Activated naive CD4-positive, alpha-beta T cell treated with anti-CD3 and anti-CD28 coated beads, Interleukin-2, amount 10 ng/mL, durations not matched to agents 7 days and 5 days (primary cell): ENCODE data around the gene TRIM46.
A peak's percentile ranks its signal among the peaks of the same experiment; 100 is the strongest.
"Not testable (repeated sequence)": the region's sequence is repeated elsewhere in the genome, so short reads cannot be mapped to it uniquely, and the experiment has no call there.

Source experiments
- CTCF ChIA-PET: fragments of 350-600 bp; sonication (Branson Sonifier 250); formaldehyde crosslinking; loops from one replicate; lab custom pipeline; 2021; ENCODE audit warnings: antibody characterized with exemption; lab: Charles Lee
- DNase-seq: peaks from one replicate; pipeline ENCODE4 v3.0.0-alpha.2; 2020
- H3K27ac Mint-ChIP-seq: one replicate; pipeline ENCODE4 v1.8.0; 2021; ENCODE audit warnings: mild to moderate bottlenecking, moderate library complexity, mixed read lengths
- H3K27me3 Mint-ChIP-seq: one replicate; pipeline ENCODE4 v1.8.0; 2021; ENCODE audit warnings: mild to moderate bottlenecking, mixed read lengths
- H3K36me3 Mint-ChIP-seq: one replicate; pipeline ENCODE4 v1.8.0; 2021; ENCODE audit warnings: mixed read lengths
- H3K4me1 Mint-ChIP-seq: one replicate; pipeline ENCODE4 v1.8.0; 2021; ENCODE audit warnings: mixed read lengths
- H3K4me3 Mint-ChIP-seq: one replicate; pipeline ENCODE4 v1.8.0; 2021; ENCODE audit warnings: mild to moderate bottlenecking, moderate library complexity, mixed read lengths
- H3K9me3 Mint-ChIP-seq: one replicate; pipeline ENCODE4 v1.8.0; 2021; ENCODE audit warnings: mixed read lengths

The TRIM46 gene

DNA sequence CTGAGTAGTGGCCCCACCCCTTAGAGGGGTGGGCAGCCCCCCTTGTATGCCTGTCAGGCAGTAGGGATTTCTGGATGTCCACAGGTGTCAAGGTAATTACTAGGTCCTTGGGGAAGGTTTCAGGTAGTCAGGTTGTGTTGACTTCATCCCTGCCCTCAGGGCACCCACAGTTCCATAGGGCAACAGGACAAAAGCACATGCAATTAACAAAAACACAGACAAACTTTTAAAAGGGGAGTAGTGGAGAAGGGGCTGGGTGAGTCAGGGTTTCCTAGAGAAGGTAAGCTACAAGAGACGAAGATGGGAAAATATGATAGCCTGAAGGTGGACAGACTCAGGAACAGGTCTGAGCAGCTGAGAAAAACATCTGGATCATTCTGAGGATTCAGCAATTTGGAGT is 14.7 kb upstream of the TRIM46 start:
- H3K36me3 Mint-ChIP-seq: no peaks in the 10 kb centered on the region
- no peak overlapping the region for H3K27ac Mint-ChIP-seq
- CTCF ChIA-PET: no interaction called here

DNA sequence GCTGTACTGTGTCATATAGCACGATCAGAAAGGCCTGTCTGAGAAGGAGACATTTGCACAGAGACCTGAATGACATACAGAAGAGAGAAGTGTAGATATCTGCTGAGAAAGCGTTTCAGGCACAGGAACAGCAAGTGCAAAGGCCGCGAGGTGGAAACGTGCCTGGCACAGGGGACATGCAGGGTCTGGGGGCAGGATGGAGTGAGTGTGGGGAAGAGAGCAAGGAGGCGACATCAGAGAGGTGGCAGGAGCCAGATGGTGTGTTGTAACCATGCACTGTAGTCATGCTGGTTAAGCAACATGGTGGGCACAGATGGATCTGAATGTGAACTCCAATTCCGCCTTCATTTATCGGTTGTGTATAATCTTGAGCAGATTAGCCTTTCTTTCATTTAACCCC is 13.5 kb upstream of the TRIM46 start:
- H3K27me3 Mint-ChIP-seq: peaks cover 14% of the 10 kb centered on the region

More for the DNA sequence above, 14.7 kb upstream of the TRIM46 start:
- H3K4me3 Mint-ChIP-seq: no peak overlapping the region
- no peaks in the 10 kb centered on the region for H3K4me1 Mint-ChIP-seq
- no peak for DNase-seq
- no peaks in the 10 kb centered on the region for H3K9me3 Mint-ChIP-seq
- peaks cover 19% of the 10 kb centered on the region for H3K27me3 Mint-ChIP-seq

GRCh38 chr1:155162631-155163030 is 11.0 kb upstream of the TRIM46 start:
- not testable (repeated sequence) for H3K36me3 Mint-ChIP-seq, H3K9me3 Mint-ChIP-seq, DNase-seq, H3K27ac Mint-ChIP-seq, H3K4me1 Mint-ChIP-seq, H3K4me3 Mint-ChIP-seq
- CTCF ChIA-PET: interaction anchor here (1.2 to 13.8 kb wide), 2 partner anchors 10 to 72 kb away, joined by 4 to 226 read pairs; partner anchors contain the start of gene KRTCAP2
- H3K27me3 Mint-ChIP-seq: peaks cover 31% of the 10 kb centered on the region

More for the DNA sequence above, 13.5 kb upstream of the TRIM46 start:
- no peaks in the 10 kb centered on the region for H3K9me3 Mint-ChIP-seq
- no peak overlapping the region for H3K27ac Mint-ChIP-seq
- CTCF ChIA-PET: no interaction called here
- no peak overlapping the region for H3K4me3 Mint-ChIP-seq
- no peaks in the 10 kb centered on the region for H3K36me3 Mint-ChIP-seq
- no peaks in the 10 kb centered on the region for H3K4me1 Mint-ChIP-seq
- no peak for DNase-seq

GRCh38 chr1:155163785-155164184 is 9.9 kb upstream of the TRIM46 start:
- not testable (repeated sequence) for H3K9me3 Mint-ChIP-seq, DNase-seq, H3K27ac Mint-ChIP-seq, H3K4me3 Mint-ChIP-seq, H3K36me3 Mint-ChIP-seq
- peaks cover 15% of the 10 kb centered on the region for H3K4me1 Mint-ChIP-seq
- peaks cover 33% of the 10 kb centered on the region for H3K27me3 Mint-ChIP-seq
- CTCF ChIA-PET: interaction anchor here (1.1 to 13.8 kb wide), 4 partner anchors 9 to 74 kb away, joined by 3 to 226 read pairs (median 4); partner anchors contain the start of gene KRTCAP2

GRCh38 chr1:155164625-155165024 is 9.0 kb upstream of the TRIM46 start:
- H3K27ac Mint-ChIP-seq, DNase-seq, H3K4me3 Mint-ChIP-seq, H3K9me3 Mint-ChIP-seq, H3K36me3 Mint-ChIP-seq: not testable (repeated sequence)
- CTCF ChIA-PET: interaction anchor here (1.1 to 13.8 kb wide), 3 partner anchors 8 to 74 kb away, joined by 3 to 226 read pairs (median 3); partner anchors contain the start of gene KRTCAP2
- Mint-ChIP-seq H3K4me1 (peaks cover 15% of the 10 kb centered on the region), H3K27me3 (peaks cover 25% of the 10 kb centered on the region)

DNA sequence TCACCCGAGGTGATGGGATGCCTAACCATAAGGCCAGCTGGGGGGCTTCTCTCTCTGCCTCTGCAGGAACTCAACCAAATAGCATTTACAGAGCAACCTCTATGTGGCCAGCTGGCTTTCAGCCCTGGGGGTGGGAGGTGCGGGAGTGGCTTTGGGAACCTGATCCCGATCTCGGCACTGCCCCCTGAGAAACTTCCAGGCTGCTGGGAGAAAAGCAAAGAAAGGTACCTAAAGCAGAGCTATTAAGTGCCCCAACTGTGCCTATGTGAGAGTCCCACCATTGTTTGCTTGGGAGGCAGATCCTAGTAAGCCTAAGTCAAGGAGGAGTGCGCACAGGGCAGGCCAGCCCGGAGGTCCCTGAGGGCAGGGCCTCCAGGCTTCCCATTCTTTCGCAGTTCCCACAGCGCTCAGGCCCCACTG is 7.6 kb upstream of the TRIM46 start:
- Mint-ChIP-seq H3K27me3 (peaks cover 21% of the 10 kb centered on the region), H3K36me3 (peaks cover 15% of the 10 kb centered on the region), H3K4me1 (peaks cover 17% of the 10 kb centered on the region), H3K9me3 (no peaks in the 10 kb centered on the region), H3K27ac (no peak overlapping the region), H3K4me3 (no peak overlapping the region)
- CTCF ChIA-PET: interaction anchor here (0.8 to 13.8 kb wide), 6 partner anchors 20 to 80 kb away, joined by 3 to 226 read pairs (median 19); partner anchors contain the start of gene SLC50A1
- DNase-seq: no peak

GRCh38 chr1:155166471-155167165 is 7.0 kb upstream of the TRIM46 start:
- no peaks in the 10 kb centered on the region for H3K9me3 Mint-ChIP-seq
- H3K36me3 Mint-ChIP-seq: peaks cover 18% of the 10 kb centered on the region
- peaks cover 23% of the 10 kb centered on the region for H3K4me1 Mint-ChIP-seq
- H3K27ac Mint-ChIP-seq: no peak overlapping the region
- CTCF ChIA-PET: interaction anchor here (0.8 to 13.8 kb wide), 13 partner anchors 20 to 122 kb away, joined by 3 to 226 read pairs (median 7); partner anchors contain the start of gene SLC50A1
- peaks cover 21% of the 10 kb centered on the region for H3K27me3 Mint-ChIP-seq
- no peak for DNase-seq
- no peak overlapping the region for H3K4me3 Mint-ChIP-seq

DNA sequence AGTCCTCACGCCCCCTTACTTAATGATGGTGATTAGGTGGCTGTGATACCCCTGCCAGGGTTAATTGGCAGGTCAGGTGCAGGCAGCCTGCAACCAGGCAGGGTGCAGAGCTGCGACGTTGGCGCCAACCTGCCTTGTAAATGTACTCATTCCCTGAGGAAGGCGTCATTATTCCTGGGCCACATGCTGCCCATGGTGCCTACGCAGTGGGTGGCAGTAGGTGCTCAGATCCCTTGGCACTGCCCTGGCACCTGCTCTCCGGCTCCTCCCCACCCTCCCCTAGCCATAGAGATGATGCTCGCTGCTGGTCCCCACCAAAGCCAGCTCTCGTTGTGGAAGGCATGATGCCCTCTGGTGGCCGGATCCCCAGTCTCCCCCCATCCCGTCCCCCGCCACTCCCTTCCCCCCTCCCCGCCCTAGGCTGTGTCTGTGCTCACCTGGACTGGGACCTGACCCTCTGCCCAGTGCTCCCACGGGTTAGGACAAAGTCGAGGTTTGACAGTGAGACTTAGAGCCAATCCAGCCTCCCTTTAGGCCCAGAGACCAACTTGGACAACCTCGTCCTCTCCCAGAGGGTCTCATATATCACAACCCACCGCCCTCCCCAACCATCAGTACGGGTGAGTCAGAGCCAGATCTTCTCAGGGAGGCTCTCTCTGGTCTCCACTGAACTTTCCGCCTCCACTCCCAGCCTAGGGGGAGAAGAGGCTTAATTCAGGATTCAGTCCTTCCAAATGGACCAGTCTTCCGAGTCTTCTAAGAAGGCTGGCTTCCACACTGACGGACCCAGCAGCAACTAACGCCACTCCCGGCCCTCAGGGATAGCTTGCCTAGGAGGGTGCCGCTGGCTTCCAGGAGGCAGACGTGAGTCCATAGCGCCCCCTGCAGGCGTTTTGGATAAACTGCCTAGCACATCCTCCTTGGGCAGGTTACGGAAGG is 6.2 kb upstream of the TRIM46 start:
- peaks cover 21% of the 10 kb centered on the region for H3K27me3 Mint-ChIP-seq
- CTCF ChIA-PET: interaction anchor here (0.6 to 13.8 kb wide), 22 partner anchors 13 to 658 kb away, joined by 3 to 226 read pairs (median 4); partner anchors contain the start of genes EFNA3 and SLC50A1
- H3K27ac Mint-ChIP-seq: no peak overlapping the region
- no peaks in the 10 kb centered on the region for H3K9me3 Mint-ChIP-seq
- DNase-seq: peak; percentile 93
- H3K4me3 Mint-ChIP-seq: peak overlapping the region; percentile 12
- H3K36me3 Mint-ChIP-seq: peaks cover 24% of the 10 kb centered on the region
- H3K4me1 Mint-ChIP-seq: peaks cover 31% of the 10 kb centered on the region

DNA sequence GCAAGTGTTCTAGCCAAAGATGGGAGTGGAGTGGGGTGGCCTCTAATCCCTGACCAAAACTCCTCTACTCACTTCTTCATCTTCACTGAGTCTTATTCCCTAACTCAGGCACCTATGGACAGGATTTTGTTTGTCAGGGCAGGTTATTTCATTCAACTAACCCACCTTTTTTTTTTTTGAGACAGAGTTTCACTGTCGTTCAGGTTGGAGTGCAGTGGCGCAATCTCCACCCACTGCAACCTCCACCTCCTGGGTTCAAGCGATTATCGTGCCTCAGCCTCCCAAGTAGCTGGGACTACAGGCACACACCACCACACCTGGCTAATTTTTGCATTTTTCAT is 5.6 kb upstream of the TRIM46 start:
- peaks cover 34% of the 10 kb centered on the region for H3K4me1 Mint-ChIP-seq
- H3K27me3 Mint-ChIP-seq: peaks cover 22% of the 10 kb centered on the region
- H3K36me3 Mint-ChIP-seq: peaks cover 26% of the 10 kb centered on the region
- H3K9me3 Mint-ChIP-seq, DNase-seq, H3K4me3 Mint-ChIP-seq, H3K27ac Mint-ChIP-seq: not testable (repeated sequence)
- CTCF ChIA-PET: interaction anchor here (0.8 to 13.8 kb wide), 18 partner anchors 14 to 123 kb away, joined by 3 to 226 read pairs (median 5); partner anchors contain the start of gene EFNA3

DNA sequence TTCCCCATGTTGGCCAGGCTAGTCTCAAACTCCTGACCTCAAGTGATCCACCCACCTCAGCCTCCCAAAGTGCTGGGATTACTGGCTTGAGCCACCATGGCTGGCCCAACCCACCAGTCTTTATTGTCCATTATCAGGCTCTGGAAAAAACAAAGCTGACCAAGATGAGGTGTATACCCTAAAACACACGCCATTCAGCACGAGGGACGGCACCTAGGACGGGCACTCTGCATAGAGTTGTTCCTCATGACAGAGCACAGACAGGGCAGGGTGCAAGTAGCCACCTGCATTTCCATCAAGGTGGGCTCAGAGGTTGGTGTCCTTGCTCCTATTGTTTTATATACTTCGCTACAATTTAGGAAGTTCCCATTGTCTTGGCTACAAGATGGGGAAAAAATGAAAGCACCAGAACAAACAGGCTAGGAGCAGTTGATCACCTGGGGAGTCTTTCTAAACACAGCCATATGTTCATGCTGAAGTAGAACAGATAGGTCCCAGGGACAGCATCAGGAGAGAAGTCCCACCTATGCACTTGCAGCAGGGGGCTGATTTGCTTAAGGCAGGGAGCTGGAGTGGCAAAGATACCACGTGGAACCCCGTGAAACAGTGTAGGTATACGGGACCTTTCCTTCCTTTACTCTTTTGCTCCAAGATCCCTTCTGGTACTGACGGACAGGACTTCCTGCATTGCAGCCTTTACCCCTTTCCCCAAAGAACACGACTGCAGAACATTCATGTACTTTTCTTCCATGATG is 5.0 kb upstream of the TRIM46 start:
- CTCF ChIA-PET: interaction anchor here (0.9 to 13.8 kb wide), 15 partner anchors 15 to 123 kb away, joined by 3 to 226 read pairs (median 6); partner anchors contain the start of gene EFNA3
- Mint-ChIP-seq H3K36me3 (peaks cover 30% of the 10 kb centered on the region), H3K27ac (no peak overlapping the region), H3K4me1 (peaks cover 40% of the 10 kb centered on the region), H3K9me3 (no peaks in the 10 kb centered on the region), H3K27me3 (peaks cover 25% of the 10 kb centered on the region), H3K4me3 (no peak overlapping the region)
- DNase-seq: no peak

DNA sequence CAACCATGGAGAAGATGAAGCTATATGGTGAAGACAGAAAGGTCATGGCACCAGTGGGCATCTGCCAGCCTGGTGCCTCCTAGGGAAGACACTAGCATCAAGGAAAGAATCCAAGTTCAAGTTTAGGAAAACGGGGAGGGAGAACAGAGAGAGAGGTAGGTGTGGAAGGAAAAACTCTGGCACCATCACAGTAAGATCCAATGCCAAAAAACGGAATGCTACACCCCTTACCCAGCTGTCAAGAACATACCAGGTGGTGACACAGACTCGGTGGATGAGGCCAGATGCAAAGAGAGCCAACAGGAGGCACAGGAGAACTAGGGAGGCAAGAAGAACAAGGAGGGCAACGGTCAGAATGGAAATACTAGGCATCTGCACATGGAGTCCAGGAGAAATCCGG is 4.1 kb upstream of the TRIM46 start:
- Mint-ChIP-seq H3K4me3 (no peak overlapping the region), H3K27me3 (peaks cover 25% of the 10 kb centered on the region), H3K9me3 (no peaks in the 10 kb centered on the region), H3K4me1 (peaks cover 46% of the 10 kb centered on the region), H3K36me3 (peaks cover 30% of the 10 kb centered on the region), H3K27ac (no peak overlapping the region)
- CTCF ChIA-PET: interaction anchor here (0.6 to 13.8 kb wide), 5 partner anchors 72 to 248 kb away, joined by 4 to 226 read pairs (median 32); no protein-coding TSS in a partner anchor
- DNase-seq: no peak

- Mint-ChIP-seq H3K36me3 (peaks cover 30% of the 10 kb centered on the region), H3K27me3 (peaks cover 25% of the 10 kb centered on the region), H3K27ac (peak overlapping the region; percentile 2), H3K4me3 (no peak overlapping the region), H3K4me1 (peaks cover 52% of the 10 kb centered on the region), H3K9me3 (no peaks in the 10 kb centered on the region)
- CTCF ChIA-PET: interaction anchor here (0.6 to 13.8 kb wide), 7 partner anchors 73 to 660 kb away, joined by 3 to 226 read pairs (median 29); no protein-coding TSS in a partner anchor
- DNase-seq: no peak
Observed at GRCh38 chr1:155170101-155170785, 3.4 kb upstream of the TRIM46 start.

GRCh38 chr1:155170806-155171205 is 2.8 kb upstream of the TRIM46 start:
- H3K27me3 Mint-ChIP-seq: peaks cover 23% of the 10 kb centered on the region
- peaks cover 30% of the 10 kb centered on the region for H3K36me3 Mint-ChIP-seq
- DNase-seq: no peak
- no peak overlapping the region for H3K4me3 Mint-ChIP-seq
- CTCF ChIA-PET: interaction anchor here (1.0 to 13.8 kb wide), 4 partner anchors 74 to 111 kb away, joined by 4 to 226 read pairs (median 57); no protein-coding TSS in a partner anchor
- H3K4me1 Mint-ChIP-seq: peaks cover 58% of the 10 kb centered on the region
- no peaks in the 10 kb centered on the region for H3K9me3 Mint-ChIP-seq
- H3K27ac Mint-ChIP-seq: peak overlapping the region; percentile 28
